ENCODE data around the gene IFNL3.
"Not testable (repeated sequence)": the region's sequence is repeated elsewhere in the genome, so short reads cannot be mapped to it uniquely, and the experiment has no call there.

IFNL3 gene
- long read RNA-seq = 0 reads

DNA sequence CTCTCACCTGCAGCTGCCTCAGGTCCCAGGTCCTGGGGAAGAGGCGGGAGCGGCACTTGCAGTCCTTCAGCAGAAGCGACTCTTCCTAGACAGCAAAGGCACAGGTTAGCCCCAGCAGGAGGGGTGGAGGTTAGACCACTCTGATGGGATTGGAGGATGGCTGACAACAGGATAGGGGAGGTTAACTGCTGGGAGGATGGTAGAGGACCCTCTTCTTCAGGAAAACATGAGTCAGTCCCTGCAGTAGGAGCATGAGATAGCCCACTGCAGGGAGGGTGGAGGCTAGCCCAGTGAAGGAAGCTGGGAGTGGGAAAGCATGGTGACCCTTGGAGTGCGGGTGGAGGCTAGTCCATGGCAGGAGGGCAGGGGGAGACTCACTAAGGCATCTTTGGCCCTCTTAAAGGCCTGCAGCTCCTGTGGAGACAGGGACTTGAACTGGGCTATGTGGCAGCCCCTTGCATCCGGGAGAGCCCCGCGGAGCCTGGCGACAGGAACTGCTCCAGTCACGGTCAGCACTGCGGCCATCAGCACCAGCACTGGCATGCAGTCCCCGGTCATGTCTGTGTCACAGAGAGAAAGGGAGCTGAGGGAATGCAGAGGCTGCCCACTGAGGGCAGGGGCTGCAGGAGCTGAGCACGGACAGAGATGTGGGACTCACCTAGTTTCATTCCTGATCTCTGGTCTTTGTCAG is at the start of gene IFNL3:
Gene IFNL3, minus strand, starts transcription at position 597 of the 691 bp plus-strand sequence. Its CDS starts 39 bp downstream, at position 558.
- not testable (repeated sequence) for H3K27me3 ChIP-seq (ENCODE audit: insufficient read depth, poor library complexity, severe bottlenecking); DNase-seq (ENCODE audit: low read depth in 1 of 2, low spot score in 1 of 2)

DNA sequence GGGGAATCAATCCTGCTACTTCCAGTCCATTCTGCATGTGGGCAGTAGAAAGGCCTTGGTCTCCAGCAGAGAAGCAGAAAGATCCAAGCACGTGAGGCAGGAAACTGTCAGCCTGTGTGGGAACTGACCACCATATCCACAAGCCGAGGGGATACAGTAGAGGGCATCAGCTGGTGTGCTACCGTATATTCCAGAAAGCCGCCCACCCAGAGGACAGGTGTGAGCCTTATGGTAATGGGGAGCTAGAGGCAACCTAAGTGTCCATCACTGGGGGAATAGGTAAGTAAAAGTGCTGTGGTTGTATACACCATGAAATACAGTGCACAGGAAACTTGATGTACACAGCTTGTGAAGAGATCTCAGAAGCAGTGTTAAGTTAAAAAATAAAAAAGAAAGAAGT is 48.6 kb upstream of the IFNL3 start:
- Histone ChIP-seq H3K4me3 (replicated peaks; ENCODE audit: insufficient read depth, low read length) (no peak overlapping the region), H3K27me3 (ENCODE audit: insufficient read depth, poor library complexity, severe bottlenecking) (no peaks in the 10 kb centered on the region), H3K27ac (replicated peaks) (no peak overlapping the region)
- no peak for TF ChIP-seq GABPA (IDR thresholded peaks at IDR 0.05; ENCODE audit: low read depth)
- TF ChIP-seq, protein P1, sequence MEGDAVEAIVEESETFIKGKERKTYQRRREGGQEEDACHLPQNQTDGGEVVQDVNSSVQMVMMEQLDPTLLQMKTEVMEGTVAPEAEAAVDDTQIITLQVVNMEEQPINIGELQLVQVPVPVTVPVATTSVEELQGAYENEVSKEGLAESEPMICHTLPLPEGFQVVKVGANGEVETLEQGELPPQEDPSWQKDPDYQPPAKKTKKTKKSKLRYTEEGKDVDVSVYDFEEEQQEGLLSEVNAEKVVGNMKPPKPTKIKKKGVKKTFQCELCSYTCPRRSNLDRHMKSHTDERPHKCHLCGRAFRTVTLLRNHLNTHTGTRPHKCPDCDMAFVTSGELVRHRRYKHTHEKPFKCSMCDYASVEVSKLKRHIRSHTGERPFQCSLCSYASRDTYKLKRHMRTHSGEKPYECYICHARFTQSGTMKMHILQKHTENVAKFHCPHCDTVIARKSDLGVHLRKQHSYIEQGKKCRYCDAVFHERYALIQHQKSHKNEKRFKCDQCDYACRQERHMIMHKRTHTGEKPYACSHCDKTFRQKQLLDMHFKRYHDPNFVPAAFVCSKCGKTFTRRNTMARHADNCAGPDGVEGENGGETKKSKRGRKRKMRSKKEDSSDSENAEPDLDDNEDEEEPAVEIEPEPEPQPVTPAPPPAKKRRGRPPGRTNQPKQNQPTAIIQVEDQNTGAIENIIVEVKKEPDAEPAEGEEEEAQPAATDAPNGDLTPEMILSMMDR (IDR thresholded peaks at IDR 0.05; ENCODE audit: insufficient read depth, low read length) = no peak
- TF ChIP-seq SPI1 (IDR thresholded peaks at IDR 0.05; ENCODE audit: borderline replicate concordance, low read depth) = no peak
- DNase-seq (ENCODE audit: low read depth in 1 of 2, low spot score in 1 of 2) = no peak

More for the DNA sequence above, at the start of gene IFNL3:
- not testable (repeated sequence) for H3K4me3 ChIP-seq (replicated peaks; ENCODE audit: insufficient read depth, low read length); H3K27ac ChIP-seq (replicated peaks)

- Histone ChIP-seq H3K4me3 (replicated peaks; ENCODE audit: insufficient read depth, low read length) (no peak overlapping the region), H3K27ac (replicated peaks) (no peak overlapping the region), H3K27me3 (ENCODE audit: insufficient read depth, poor library complexity, severe bottlenecking) (no peaks in the 10 kb centered on the region)
- DNase-seq (ENCODE audit: low read depth in 1 of 2, low spot score in 1 of 2) = no peak
- TF ChIP-seq, protein P1 (IDR thresholded peaks at IDR 0.05; ENCODE audit: insufficient read depth, low read length) = no peak
- TF ChIP-seq, protein P2, sequence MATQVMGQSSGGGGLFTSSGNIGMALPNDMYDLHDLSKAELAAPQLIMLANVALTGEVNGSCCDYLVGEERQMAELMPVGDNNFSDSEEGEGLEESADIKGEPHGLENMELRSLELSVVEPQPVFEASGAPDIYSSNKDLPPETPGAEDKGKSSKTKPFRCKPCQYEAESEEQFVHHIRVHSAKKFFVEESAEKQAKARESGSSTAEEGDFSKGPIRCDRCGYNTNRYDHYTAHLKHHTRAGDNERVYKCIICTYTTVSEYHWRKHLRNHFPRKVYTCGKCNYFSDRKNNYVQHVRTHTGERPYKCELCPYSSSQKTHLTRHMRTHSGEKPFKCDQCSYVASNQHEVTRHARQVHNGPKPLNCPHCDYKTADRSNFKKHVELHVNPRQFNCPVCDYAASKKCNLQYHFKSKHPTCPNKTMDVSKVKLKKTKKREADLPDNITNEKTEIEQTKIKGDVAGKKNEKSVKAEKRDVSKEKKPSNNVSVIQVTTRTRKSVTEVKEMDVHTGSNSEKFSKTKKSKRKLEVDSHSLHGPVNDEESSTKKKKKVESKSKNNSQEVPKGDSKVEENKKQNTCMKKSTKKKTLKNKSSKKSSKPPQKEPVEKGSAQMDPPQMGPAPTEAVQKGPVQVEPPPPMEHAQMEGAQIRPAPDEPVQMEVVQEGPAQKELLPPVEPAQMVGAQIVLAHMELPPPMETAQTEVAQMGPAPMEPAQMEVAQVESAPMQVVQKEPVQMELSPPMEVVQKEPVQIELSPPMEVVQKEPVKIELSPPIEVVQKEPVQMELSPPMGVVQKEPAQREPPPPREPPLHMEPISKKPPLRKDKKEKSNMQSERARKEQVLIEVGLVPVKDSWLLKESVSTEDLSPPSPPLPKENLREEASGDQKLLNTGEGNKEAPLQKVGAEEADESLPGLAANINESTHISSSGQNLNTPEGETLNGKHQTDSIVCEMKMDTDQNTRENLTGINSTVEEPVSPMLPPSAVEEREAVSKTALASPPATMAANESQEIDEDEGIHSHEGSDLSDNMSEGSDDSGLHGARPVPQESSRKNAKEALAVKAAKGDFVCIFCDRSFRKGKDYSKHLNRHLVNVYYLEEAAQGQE (IDR thresholded peaks at IDR 0.05; ENCODE audit: insufficient replicate concordance, low read depth) = no peak
- TF ChIP-seq SPI1 (IDR thresholded peaks at IDR 0.05; ENCODE audit: borderline replicate concordance, low read depth) (no peak), POLR2AphosphoS5 (IDR thresholded peaks at IDR 0.05; ENCODE audit: low read depth) (no peak), GABPA (IDR thresholded peaks at IDR 0.05; ENCODE audit: low read depth) (no peak)
These were observed 39.2 kb upstream of the IFNL3 start for GRCh38 chr19:39284032-39284431.

GRCh38 chr19:39282021-39282420 is 37.2 kb upstream of the IFNL3 start:
- H3K27ac ChIP-seq (replicated peaks) = no peak overlapping the region
- no peak for TF ChIP-seq SPI1 (IDR thresholded peaks at IDR 0.05; ENCODE audit: borderline replicate concordance, low read depth)
- TF ChIP-seq, protein P1 (IDR thresholded peaks at IDR 0.05; ENCODE audit: insufficient read depth, low read length) = no peak
- TF ChIP-seq, protein P2 (IDR thresholded peaks at IDR 0.05; ENCODE audit: insufficient replicate concordance, low read depth) = no peak
- TF ChIP-seq POLR2AphosphoS5 (IDR thresholded peaks at IDR 0.05; ENCODE audit: low read depth) = no peak
- no peak for TF ChIP-seq GABPA (IDR thresholded peaks at IDR 0.05; ENCODE audit: low read depth)
- no peaks in the 10 kb centered on the region for H3K27me3 ChIP-seq (ENCODE audit: insufficient read depth, poor library complexity, severe bottlenecking)
- no peak for DNase-seq (ENCODE audit: low read depth in 1 of 2, low spot score in 1 of 2)
- no peak overlapping the region for H3K4me3 ChIP-seq (replicated peaks; ENCODE audit: insufficient read depth, low read length)

All from HL-60 (cell line).